CD4-positive, alpha-beta memory T cell (primary cell): ENCODE measurements around the gene CDH5. TPM values are rescaled to one million over a fixed set of nuclear protein-coding genes. Genes with fewer than 3 reads are reported as not detected.

Experiments
- CTCF ChIA-PET: fragments of 350-600 bp; sonication (Branson Sonifier 250); formaldehyde crosslinking; loops from one replicate; lab custom pipeline; 2021; ENCODE audit warnings: inconsistent platforms; ENCODE audit not compliant: partially characterized antibody; lab: Charles Lee
- POLR2A ChIA-PET: fragments of 350-600 bp; sonication (Branson Sonifier 250); formaldehyde crosslinking; loops from one replicate; lab custom pipeline; 2021; ENCODE audit not compliant: partially characterized antibody; lab: Charles Lee
- DNase-seq, 5 donors: peaks; one replicate each; pipeline versions ENCODE4 v3.0.0 to v3.0.0-alpha.2; 2020 to 2022; ENCODE audit warnings: mixed read lengths in 1 of 5
- H3K27ac ChIP-seq: one replicate; pipeline ENCODE4 v1.7.0; 2013; ENCODE audit warnings: low read depth, low read length
- H3K27me3 ChIP-seq: 2 replicates; pipeline ENCODE4 v1.7.0; 2013; ENCODE audit warnings: mild to moderate bottlenecking, low read length, moderate library complexity; ENCODE audit not compliant: insufficient read depth
- H3K36me3 ChIP-seq: 2 replicates; pipeline ENCODE4 v1.7.0; 2013; ENCODE audit warnings: mild to moderate bottlenecking, low read length, moderate library complexity; ENCODE audit not compliant: insufficient read depth
- H3K4me1 ChIP-seq: 2 replicates; pipeline ENCODE4 v1.7.0; 2013; ENCODE audit warnings: mild to moderate bottlenecking, low read length, moderate library complexity; ENCODE audit not compliant: insufficient read depth
- H3K4me3 ChIP-seq, 2 donors: one replicate each; pipeline ENCODE4 v1.7.0; 2013; ENCODE audit warnings: low read length in 2 of 2, mild to moderate bottlenecking in 1 of 2
- H3K9me3 ChIP-seq, 2 donors: one replicate each; pipeline ENCODE4 v1.7.0; 2013; ENCODE audit warnings: low read length in 2 of 2, control low read depth in 1 of 2; ENCODE audit not compliant: control insufficient read depth in 1 of 2
- H3K27ac Mint-ChIP-seq, 7 donors: one replicate each; pipeline ENCODE4 v1.8.0; 2020 to 2021; ENCODE audit warnings: mixed read lengths in 7 of 7, mild to moderate bottlenecking in 6 of 7, inconsistent platforms in 3 of 7, moderate library complexity in 3 of 7
- H3K27me3 Mint-ChIP-seq, 2 donors: one replicate each; pipeline ENCODE4 v1.8.0; 2020 to 2021; ENCODE audit warnings: mixed read lengths in 2 of 2
- H3K36me3 Mint-ChIP-seq, 2 donors: one replicate each; pipeline ENCODE4 v1.8.0; 2020 to 2021; ENCODE audit warnings: mixed read lengths in 2 of 2, inconsistent platforms in 1 of 2, mild to moderate bottlenecking in 1 of 2
- H3K4me1 Mint-ChIP-seq, 4 donors: one replicate each; pipeline ENCODE4 v1.8.0; 2020 to 2021; ENCODE audit warnings: mixed read lengths in 4 of 4, mild to moderate bottlenecking in 1 of 4
- H3K4me3 Mint-ChIP-seq, 8 donors: one replicate each; pipeline ENCODE4 v1.8.0; 2020 to 2021; ENCODE audit warnings: mixed read lengths in 8 of 8, mild to moderate bottlenecking in 7 of 8, moderate library complexity in 6 of 8, inconsistent platforms in 3 of 8
- H3K9me3 Mint-ChIP-seq, 8 donors: one replicate each; pipeline ENCODE4 v1.8.0; 2020 to 2021; ENCODE audit warnings: mixed read lengths in 8 of 8, mild to moderate bottlenecking in 5 of 8, inconsistent platforms in 3 of 8, moderate library complexity in 1 of 8
- intact Hi-C: fragments of 100-400 bp; cut with micrococcal nuclease; formaldehyde crosslinking; loops from one replicate; pipeline ENCODE4 v1.15.1; 2023
- polyA plus RNA-seq, 2 donors: library from polyadenylated mRNA; unstranded; fragments of 300-500 nt; fragmentation: Illumina TruSeq; gene quantifications; one replicate each; pipeline ENCODE4 v1.2.3, GENCODE V29; 2021
- total RNA-seq, 2 experiments: library from RNA; stranded (reverse); gene quantifications; one replicate each; pipeline ENCODE4 v1.2.3, GENCODE V29; 2021

Gene CDH5
- total and polyA plus RNA-seq, 4 experiments from 2014 or later, result not detected

DNA sequence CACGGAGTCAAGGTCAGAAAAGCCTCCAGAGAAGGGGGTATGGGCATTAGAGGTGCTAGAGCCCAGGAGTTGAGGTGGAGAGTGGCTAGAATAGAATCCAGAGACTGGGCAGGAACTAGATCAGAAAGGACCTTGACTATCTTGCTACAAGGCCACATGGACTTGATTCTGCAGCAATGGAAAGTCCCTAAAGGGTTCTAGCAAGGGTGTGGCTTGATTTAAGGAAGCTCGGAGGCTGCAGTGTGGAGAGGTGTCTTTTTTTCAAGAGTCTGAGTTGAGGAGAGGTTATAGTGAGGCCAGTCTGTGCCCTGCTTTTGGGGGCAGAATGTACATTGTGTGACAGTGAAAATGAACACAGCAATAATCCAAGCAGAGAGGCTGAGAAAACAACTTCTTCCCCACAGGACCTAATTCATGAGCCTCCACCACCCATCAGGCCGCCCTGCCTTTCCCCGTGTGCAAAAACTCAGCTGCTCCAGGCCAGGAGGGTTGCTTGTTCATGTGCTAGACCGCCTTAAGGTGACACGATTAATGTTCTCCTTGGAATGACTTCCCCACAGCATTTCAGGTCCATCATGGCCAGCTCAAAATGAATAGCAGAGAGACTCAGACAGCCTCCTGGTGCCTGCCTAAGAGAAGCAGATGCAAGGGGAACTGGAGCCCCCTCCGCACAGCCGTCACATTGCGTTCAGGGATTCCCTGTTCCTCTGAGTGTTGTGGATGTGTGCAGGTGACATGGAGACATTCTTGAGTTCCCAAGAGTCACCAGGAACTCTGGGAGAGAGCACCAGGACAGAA lies 51.9 kb downstream of the CDH5 start:
- no peak for DNase-seq
- no peaks in the 10 kb centered on the region for H3K36me3 Mint-ChIP-seq
- CTCF ChIA-PET, result no interaction called here

DNA sequence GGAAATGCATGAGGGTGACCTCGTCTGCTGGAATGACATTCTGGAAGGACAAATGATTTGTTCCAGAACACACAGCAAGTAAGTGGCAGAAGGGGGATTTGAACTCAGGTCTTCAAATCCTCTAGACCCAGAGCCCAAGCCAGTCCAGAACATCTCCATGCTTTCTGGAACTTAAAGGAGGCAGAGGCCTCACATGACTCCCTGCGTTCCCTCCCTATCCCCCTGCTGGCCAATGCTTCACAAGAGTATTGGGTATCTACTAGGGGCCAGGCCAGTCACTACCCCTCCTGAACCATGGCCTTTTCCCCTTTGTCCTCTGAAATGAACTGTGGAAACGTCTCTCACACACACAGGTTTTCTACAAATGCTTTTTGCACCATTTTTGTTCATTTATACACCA lies 53.0 kb downstream of the CDH5 start:
- intact Hi-C loops, result no loop called here
- peaks cover 0 to 5% (median 0%) of the 10 kb centered on the region in 8 donors for H3K9me3 Mint-ChIP-seq
- no peak overlapping the region for H3K4me3 Mint-ChIP-seq
- H3K4me1 Mint-ChIP-seq, result peaks cover 6 to 19% (median 13%) of the 10 kb centered on the region in 4 donors
- no peaks in the 10 kb centered on the region for H3K36me3 ChIP-seq
- H3K4me3 ChIP-seq, result no peak overlapping the region
- no peaks in the 10 kb centered on the region for H3K36me3 Mint-ChIP-seq
- DNase-seq, result no peak
- no peaks in the 10 kb centered on the region for H3K27me3 ChIP-seq
- ChIA-PET POLR2A (no interaction called here), CTCF (no interaction called here)
- H3K9me3 ChIP-seq, result no peaks in the 10 kb centered on the region
- H3K4me1 ChIP-seq, result peaks cover 11% of the 10 kb centered on the region
- H3K27ac ChIP-seq, result no peak overlapping the region
- H3K27ac Mint-ChIP-seq, result no peak overlapping the region
- peaks cover 5 to 10% of the 10 kb centered on the region in 2 donors for H3K27me3 Mint-ChIP-seq

More for the DNA sequence above, 51.9 kb downstream of the CDH5 start:
- Histone ChIP-seq H3K36me3 (no peaks in the 10 kb centered on the region), H3K9me3 (no peaks in the 10 kb centered on the region), H3K4me1 (peaks cover 11% of the 10 kb centered on the region), H3K27me3 (no peaks in the 10 kb centered on the region), H3K27ac (no peak overlapping the region), H3K4me3 (no peak overlapping the region)
- Mint-ChIP-seq H3K27ac (peak overlapping the region in 3 of 7 donors; percentile 36 to 81 (median 59)), H3K4me3 (peak overlapping the region in 1 of 8 donors; percentile 40), H3K4me1 (peaks cover 6 to 19% (median 13%) of the 10 kb centered on the region in 4 donors), H3K27me3 (peaks cover 0 to 8% of the 10 kb centered on the region in 2 donors), H3K9me3 (peaks cover 0 to 5% (median 0%) of the 10 kb centered on the region in 8 donors)
- intact Hi-C loops, result no loop called here
- POLR2A ChIA-PET, result no interaction called here

DNA sequence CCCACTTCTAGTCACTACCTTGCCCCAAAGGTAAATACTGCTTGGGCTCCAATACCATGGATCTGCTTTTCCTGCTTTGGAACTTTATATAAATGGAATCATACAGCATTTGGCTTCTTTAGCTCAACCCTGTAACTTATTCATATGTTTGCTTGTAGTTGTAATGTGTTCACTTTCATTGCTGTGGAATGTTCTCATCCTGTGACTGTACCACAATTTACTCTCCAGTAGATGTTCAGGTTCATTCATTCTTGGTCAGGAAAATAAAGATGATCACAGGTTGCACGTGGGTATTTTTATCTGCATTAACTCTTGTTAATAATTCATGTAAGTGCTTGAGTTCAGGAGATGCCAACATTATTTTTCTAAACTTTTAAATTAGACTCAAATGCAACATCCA lies 53.9 kb downstream of the CDH5 start:
- Mint-ChIP-seq H3K9me3 (peaks cover 0 to 2% (median 0%) of the 10 kb centered on the region in 8 donors), H3K4me1 (peaks cover 6 to 19% (median 13%) of the 10 kb centered on the region in 4 donors), H3K27me3 (peaks cover 12 to 16% of the 10 kb centered on the region in 2 donors), H3K27ac (no peak overlapping the region), H3K4me3 (no peak overlapping the region), H3K36me3 (no peaks in the 10 kb centered on the region)
- Histone ChIP-seq H3K4me3 (no peak overlapping the region), H3K27me3 (no peaks in the 10 kb centered on the region), H3K27ac (no peak overlapping the region), H3K9me3 (no peaks in the 10 kb centered on the region), H3K36me3 (no peaks in the 10 kb centered on the region), H3K4me1 (peaks cover 11% of the 10 kb centered on the region)
- intact Hi-C loops, result no loop called here
- POLR2A ChIA-PET, result no interaction called here
- CTCF ChIA-PET, result no interaction called here
- DNase-seq, result no peak

DNA sequence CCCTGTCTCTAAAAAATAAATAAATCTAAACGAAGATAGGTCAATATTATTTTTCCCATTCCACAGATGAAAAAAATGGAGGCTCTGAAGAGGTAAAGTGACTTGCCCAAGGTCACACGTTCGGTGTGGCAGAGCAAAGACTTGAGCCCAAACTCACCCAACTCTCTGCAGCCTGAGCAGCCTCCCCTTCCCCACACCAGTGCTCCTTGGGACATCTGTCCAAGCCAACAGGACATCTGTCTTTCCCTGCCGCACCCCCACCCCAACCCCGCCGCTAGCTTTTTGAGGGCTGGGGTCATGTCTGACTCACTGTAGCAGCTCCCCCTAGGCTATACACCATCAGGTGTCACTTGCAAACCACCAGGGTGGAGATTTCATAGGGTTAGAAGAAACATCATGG lies 55.4 kb downstream of the CDH5 start:
- H3K9me3 Mint-ChIP-seq, result peaks cover 0 to 3% (median 0%) of the 10 kb centered on the region in 8 donors
- Histone ChIP-seq H3K27ac (no peak overlapping the region), H3K9me3 (no peaks in the 10 kb centered on the region), H3K27me3 (peaks cover 9% of the 10 kb centered on the region), H3K4me1 (peaks cover 11% of the 10 kb centered on the region), H3K36me3 (no peaks in the 10 kb centered on the region), H3K4me3 (no peak overlapping the region)
- H3K4me3 Mint-ChIP-seq, result no peak overlapping the region
- DNase-seq, result no peak
- intact Hi-C loops, result no loop called here
- POLR2A ChIA-PET, result no interaction called here
- H3K36me3 Mint-ChIP-seq, result no peaks in the 10 kb centered on the region
- CTCF ChIA-PET, result no interaction called here
- H3K27ac Mint-ChIP-seq, result no peak overlapping the region
- peaks cover 9 to 19% (median 14%) of the 10 kb centered on the region in 4 donors for H3K4me1 Mint-ChIP-seq
- peaks cover 18 to 23% of the 10 kb centered on the region in 2 donors for H3K27me3 Mint-ChIP-seq

DNA sequence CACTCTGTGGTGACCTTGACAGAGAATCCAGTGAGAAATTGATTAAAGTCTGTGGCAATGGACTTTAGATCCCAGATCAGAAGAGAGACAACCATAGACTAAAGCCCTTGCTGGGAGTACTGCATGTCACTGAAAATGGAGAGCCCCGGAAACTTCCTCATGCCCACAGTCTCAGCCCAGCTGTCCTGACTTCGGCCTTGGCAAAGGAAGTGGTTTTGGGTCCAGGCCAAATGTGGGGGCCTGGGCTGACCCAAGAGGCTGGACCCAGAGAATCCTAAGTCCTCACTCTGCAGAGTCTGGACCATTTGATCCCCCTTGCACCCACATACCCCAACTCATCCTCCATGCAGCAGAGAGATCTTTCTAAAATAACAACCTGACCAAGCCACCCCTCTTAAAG lies 55.9 kb downstream of the CDH5 start:
- no peak overlapping the region for H3K4me3 ChIP-seq
- Mint-ChIP-seq H3K4me3 (no peak overlapping the region), H3K27ac (no peak overlapping the region), H3K27me3 (peaks cover 18 to 23% of the 10 kb centered on the region in 2 donors), H3K9me3 (peaks cover 0 to 3% (median 0%) of the 10 kb centered on the region in 8 donors), H3K4me1 (peaks cover 9 to 19% (median 13%) of the 10 kb centered on the region in 4 donors), H3K36me3 (no peaks in the 10 kb centered on the region)
- DNase-seq, result no peak
- H3K4me1 ChIP-seq, result peaks cover 11% of the 10 kb centered on the region
- H3K27me3 ChIP-seq, result peaks cover 9% of the 10 kb centered on the region
- no peak overlapping the region for H3K27ac ChIP-seq
- H3K9me3 ChIP-seq, result no peaks in the 10 kb centered on the region
- CTCF ChIA-PET, result no interaction called here
- POLR2A ChIA-PET, result no interaction called here
- intact Hi-C loops, result no loop called here
- no peaks in the 10 kb centered on the region for H3K36me3 ChIP-seq

DNA sequence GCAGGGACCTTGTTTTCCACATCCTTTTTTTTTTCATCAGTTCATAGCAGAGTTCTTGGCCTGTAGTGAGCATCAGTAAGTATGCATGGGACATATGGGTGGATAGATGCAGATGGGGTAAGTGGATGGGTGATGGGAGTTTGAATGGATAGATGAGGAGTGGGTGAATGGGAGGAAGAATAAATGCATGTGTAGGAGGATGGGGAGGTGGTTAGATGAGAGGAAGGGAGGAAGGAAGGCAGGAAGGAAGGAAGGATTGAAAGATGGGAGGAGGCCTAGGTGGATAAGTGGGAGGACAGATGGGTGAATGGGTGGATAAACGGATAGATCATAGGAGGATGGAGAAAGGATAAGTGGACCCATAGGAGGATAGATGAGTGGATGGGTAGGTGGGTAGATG lies 56.7 kb downstream of the CDH5 start:
- Histone ChIP-seq H3K4me3 (no peak overlapping the region), H3K36me3 (no peaks in the 10 kb centered on the region), H3K9me3 (no peaks in the 10 kb centered on the region), H3K4me1 (peaks cover 13% of the 10 kb centered on the region), H3K27me3 (peaks cover 11% of the 10 kb centered on the region), H3K27ac (no peak overlapping the region)
- intact Hi-C loops, result no loop called here
- H3K9me3 Mint-ChIP-seq, result peaks cover 0 to 3% (median 0%) of the 10 kb centered on the region in 8 donors
- H3K27ac Mint-ChIP-seq, result no peak overlapping the region
- H3K4me1 Mint-ChIP-seq, result peaks cover 6 to 11% (median 7%) of the 10 kb centered on the region in 4 donors
- POLR2A ChIA-PET, result no interaction called here
- H3K36me3 Mint-ChIP-seq, result no peaks in the 10 kb centered on the region
- DNase-seq, result no peak
- peaks cover 18 to 24% of the 10 kb centered on the region in 2 donors for H3K27me3 Mint-ChIP-seq
- H3K4me3 Mint-ChIP-seq, result no peak overlapping the region
- CTCF ChIA-PET, result no interaction called here

DNA sequence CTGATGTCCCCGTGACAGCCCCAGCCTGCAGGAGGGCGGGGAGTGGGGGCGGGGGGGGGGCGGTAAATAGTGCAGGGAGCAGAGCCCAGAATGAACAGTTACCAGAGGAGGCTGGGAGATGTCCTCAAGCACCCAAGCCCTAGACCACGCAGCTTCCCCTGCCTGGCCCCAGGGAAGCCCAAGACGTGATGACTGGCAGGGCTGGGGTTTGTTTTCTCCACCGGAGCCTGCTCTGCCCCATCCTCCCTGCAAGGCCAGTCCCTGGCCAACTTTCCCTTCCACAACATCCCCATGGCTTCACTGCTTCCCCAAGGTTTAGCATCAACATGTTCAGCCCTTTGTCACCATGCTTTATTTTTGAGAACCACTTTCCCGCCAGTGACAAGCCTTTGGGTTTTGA lies 59.2 kb downstream of the CDH5 start:
- ChIA-PET POLR2A (no interaction called here), CTCF (no interaction called here)
- no peak overlapping the region for H3K27ac ChIP-seq
- DNase-seq, result no peak
- no peaks in the 10 kb centered on the region for H3K36me3 ChIP-seq
- H3K4me3 Mint-ChIP-seq, result peak overlapping the region in 2 of 8 donors; percentile 44 to 54
- intact Hi-C loops, result no loop called here
- no peak overlapping the region for H3K27ac Mint-ChIP-seq
- H3K9me3 Mint-ChIP-seq, result peaks cover 0 to 3% (median 0%) of the 10 kb centered on the region in 8 donors
- peaks cover 2 to 10% (median 5%) of the 10 kb centered on the region in 4 donors for H3K4me1 Mint-ChIP-seq
- no peaks in the 10 kb centered on the region for H3K9me3 ChIP-seq
- no peak overlapping the region for H3K4me3 ChIP-seq
- H3K27me3 ChIP-seq, result peaks cover 22% of the 10 kb centered on the region
- peaks cover 33 to 39% of the 10 kb centered on the region in 2 donors for H3K27me3 Mint-ChIP-seq
- peaks cover 11% of the 10 kb centered on the region for H3K4me1 ChIP-seq
- H3K36me3 Mint-ChIP-seq, result no peaks in the 10 kb centered on the region
